Keratinocyte (primary cell): Measurements from ENCODE around the gene PDE4DIP. TPM values are rescaled to one million over a fixed set of nuclear protein-coding genes. Genes with fewer than 3 reads are reported as not detected.
"Not testable (repeated sequence)": the region's sequence is repeated elsewhere in the genome, so short reads cannot be mapped to it uniquely, and the experiment has no call there.

Source experiments
- DNase-seq: peaks from one replicate; pipeline ENCODE4 v3.0.0-alpha.2; 2011; ENCODE audit warnings: low read depth, missing footprints, low spot score
- FAIRE-seq: peaks from 2 replicates; lab custom pipeline; 2011; peaks lifted over from hg19 to GRCh38; lab: Jason Lieb, UNC
- H2AFZ ChIP-seq: 2 replicates; pipeline ENCODE4 v1.6.0; 2012; ENCODE audit warnings: low read length, control low read depth, inconsistent platforms; ENCODE audit not compliant: control insufficient read depth
- H3K27ac ChIP-seq: 2 replicates; pipeline ENCODE4 v1.5.1; 2011; ENCODE audit warnings: low read length; ENCODE audit not compliant: control insufficient read depth, insufficient read depth
- H3K27me3 ChIP-seq: 3 replicates; pipeline ENCODE4 v1.6.0; 2011; ENCODE audit warnings: low read length; ENCODE audit not compliant: control insufficient read depth, insufficient read depth; ENCODE audit errors: extremely low read depth
- H3K36me3 ChIP-seq, 2 experiments: 2 replicates in 1 of 2; 3 replicates in 1 of 2; pipeline ENCODE4 v1.5.1; 2011; ENCODE audit warnings: low read length in 2 of 2, mild to moderate bottlenecking in 1 of 2; ENCODE audit not compliant: control insufficient read depth in 2 of 2, insufficient read depth in 2 of 2; ENCODE audit errors: extremely low read depth in 1 of 2
- H3K4me1 ChIP-seq: 3 replicates; pipeline ENCODE4 v1.5.1; 2011; ENCODE audit warnings: low read length; ENCODE audit not compliant: control insufficient read depth, insufficient read depth; ENCODE audit errors: extremely low read depth
- H3K4me2 ChIP-seq: 3 replicates; pipeline ENCODE4 v1.6.0; 2011; ENCODE audit warnings: low read depth, low read length; ENCODE audit not compliant: control insufficient read depth, insufficient read depth; ENCODE audit errors: extremely low read depth
- H3K4me3 ChIP-seq, 3 experiments: fragments of 200-600 bp in 1 of 3; sonication (generic) in 1 of 3; 2 replicates in 2 of 3; 3 replicates in 1 of 3; pipeline ENCODE4 v1.5.1; 2011 to 2016; ENCODE audit warnings: low read length in 3 of 3, mild to moderate bottlenecking in 3 of 3, control low read depth in 2 of 3, inconsistent platforms in 1 of 3, low read depth in 1 of 3, mixed read lengths in 1 of 3, mixed run types in 1 of 3, moderate library complexity in 1 of 3; ENCODE audit not compliant: control insufficient read depth in 2 of 3, insufficient read depth in 2 of 3; ENCODE audit errors: extremely low read depth in 1 of 3
- H3K79me2 ChIP-seq: 2 replicates; pipeline ENCODE4 v1.6.0; 2012; ENCODE audit warnings: low read length; ENCODE audit not compliant: control insufficient read depth, insufficient read depth
- H3K9ac ChIP-seq: 3 replicates; pipeline ENCODE4 v1.6.0; 2011; ENCODE audit warnings: low read length; ENCODE audit not compliant: control insufficient read depth, insufficient read depth; ENCODE audit errors: extremely low read depth
- H3K9me1 ChIP-seq: 3 replicates; pipeline ENCODE4 v1.6.0; 2011; ENCODE audit warnings: low read length; ENCODE audit not compliant: control insufficient read depth, insufficient read depth; ENCODE audit errors: extremely low read depth
- H3K9me3 ChIP-seq: 2 replicates; pipeline ENCODE4 v1.5.1; 2012; ENCODE audit warnings: low read depth, low read length; ENCODE audit not compliant: control insufficient read depth
- H4K20me1 ChIP-seq: 3 replicates; pipeline ENCODE4 v1.6.0; 2011; ENCODE audit warnings: low read length; ENCODE audit not compliant: control insufficient read depth, insufficient read depth; ENCODE audit errors: extremely low read depth
- dilution Hi-C: fragments of 300-500 bp; cut with MboI; formaldehyde crosslinking; loops from one replicate; pipeline ENCODE4 v1.7.0; 2020; ENCODE audit warnings: low sequenced_read_pairs; ENCODE audit not compliant: extremely low pct_ligation_motif_present
- polyA plus RNA-seq, 5 experiments: library from polyadenylated mRNA; depleted of rRNA in 3 of 5; stranded (reverse) in 3 of 5; stranded (forward) in 1 of 5; unstranded in 1 of 5; fragments of >200 nt; gene quantifications; 1 replicate in 1 of 5; 2 replicates in 3 of 5; 3 replicates in 1 of 5; pipeline versions ENCODE4 v1.2.1 to v1.2.3, GENCODE V29; 2011 to 2012; ENCODE audit warnings: missing spikeins in 2 of 5, low read depth in 1 of 5, low replicate concordance in 1 of 5

PDE4DIP gene
- polyA plus RNA-seq, 1 donor (not counting 4 experiments of a cell fraction or from before 2014, with no cell fraction given): 31.5 TPM

DNA sequence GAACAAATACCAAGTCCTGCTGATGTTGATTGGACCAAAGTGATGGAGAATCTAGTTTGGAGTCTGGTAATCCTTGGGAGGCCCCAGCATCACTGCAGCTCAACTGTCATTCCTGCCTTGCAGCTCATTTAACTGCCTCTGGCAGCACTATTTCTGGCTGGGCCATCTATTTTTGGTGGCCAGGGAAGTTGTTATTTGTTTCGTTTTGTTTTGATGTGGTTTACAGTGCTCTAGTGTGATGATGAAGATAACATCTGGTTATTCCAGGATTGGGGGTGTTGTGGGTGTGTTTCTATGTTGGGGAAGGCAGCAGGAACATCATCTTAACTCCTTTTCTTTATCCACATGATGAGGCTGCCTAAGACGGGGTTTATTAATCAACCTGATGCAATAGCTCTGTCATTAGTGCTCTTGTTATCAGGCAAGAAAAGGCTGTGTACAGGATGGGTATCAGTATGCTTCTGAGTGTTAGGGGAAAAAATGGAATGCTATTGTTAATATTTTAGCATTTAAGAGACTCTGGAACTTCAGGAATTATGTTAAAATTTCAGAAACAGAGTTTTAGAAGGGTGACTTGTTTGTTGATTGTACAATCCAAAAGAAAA lies 35.7 kb downstream of the PDE4DIP start:
- H3K27me3 ChIP-seq, H4K20me1 ChIP-seq, H3K9me1 ChIP-seq, H2AFZ ChIP-seq, DNase-seq, FAIRE-seq, H3K27ac ChIP-seq, H3K79me2 ChIP-seq, H3K36me3 ChIP-seq, dilution Hi-C loops, H3K9me3 ChIP-seq, H3K4me1 ChIP-seq, H3K9ac ChIP-seq, H3K4me3 ChIP-seq, H3K4me2 ChIP-seq: not testable (repeated sequence)

DNA sequence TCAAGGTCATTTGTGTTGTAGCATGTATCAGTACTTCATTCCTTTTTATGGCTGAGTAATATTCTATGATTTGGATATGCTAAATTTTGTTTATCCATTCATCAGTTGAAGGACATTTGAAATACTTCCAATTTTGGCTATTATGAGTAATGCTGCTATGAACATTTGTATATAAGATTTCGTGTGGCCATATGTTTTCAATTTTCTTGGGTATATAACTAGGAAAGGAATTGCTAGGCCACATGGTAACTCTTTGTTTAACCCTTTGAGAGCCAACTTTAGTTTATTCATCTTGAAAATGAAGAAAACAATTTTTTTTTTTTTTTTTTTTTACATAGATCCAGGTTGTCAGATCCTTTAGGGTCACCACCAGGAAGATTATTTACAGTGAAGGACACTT lies 37.0 kb downstream of the PDE4DIP start:
- H3K27me3 ChIP-seq, H2AFZ ChIP-seq, H3K27ac ChIP-seq, dilution Hi-C loops, H3K79me2 ChIP-seq, H3K4me3 ChIP-seq, H3K9me3 ChIP-seq, H3K9ac ChIP-seq, H3K4me2 ChIP-seq, H3K4me1 ChIP-seq, H4K20me1 ChIP-seq, H3K9me1 ChIP-seq, FAIRE-seq, DNase-seq, H3K36me3 ChIP-seq: not testable (repeated sequence)

DNA sequence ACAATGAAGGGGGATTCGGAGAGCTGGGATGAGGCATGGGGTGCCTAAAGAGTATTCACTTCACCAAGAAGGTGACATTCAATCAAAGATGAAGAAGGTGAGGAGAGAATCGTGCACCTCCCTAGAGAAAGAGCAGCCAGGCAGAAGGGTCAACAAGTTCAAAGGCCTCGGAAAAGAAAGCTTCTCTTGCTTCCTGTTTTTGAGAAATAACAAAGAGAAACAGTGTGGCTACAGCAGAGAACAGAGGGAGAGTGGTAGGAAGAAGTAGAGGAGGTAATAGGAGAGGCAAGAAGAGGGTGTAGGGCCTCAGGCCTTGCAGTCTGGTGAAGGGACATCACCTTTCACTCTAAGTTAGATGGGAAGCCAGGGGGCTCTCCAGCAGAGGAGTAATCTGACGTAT lies 41.0 kb downstream of the PDE4DIP start:
- H3K4me3 ChIP-seq, H3K9me1 ChIP-seq, H3K36me3 ChIP-seq, H3K79me2 ChIP-seq, DNase-seq, H3K27ac ChIP-seq, FAIRE-seq, H4K20me1 ChIP-seq, H3K4me1 ChIP-seq, H3K27me3 ChIP-seq, H3K4me2 ChIP-seq, H2AFZ ChIP-seq, H3K9ac ChIP-seq, dilution Hi-C loops, H3K9me3 ChIP-seq: not testable (repeated sequence)

DNA sequence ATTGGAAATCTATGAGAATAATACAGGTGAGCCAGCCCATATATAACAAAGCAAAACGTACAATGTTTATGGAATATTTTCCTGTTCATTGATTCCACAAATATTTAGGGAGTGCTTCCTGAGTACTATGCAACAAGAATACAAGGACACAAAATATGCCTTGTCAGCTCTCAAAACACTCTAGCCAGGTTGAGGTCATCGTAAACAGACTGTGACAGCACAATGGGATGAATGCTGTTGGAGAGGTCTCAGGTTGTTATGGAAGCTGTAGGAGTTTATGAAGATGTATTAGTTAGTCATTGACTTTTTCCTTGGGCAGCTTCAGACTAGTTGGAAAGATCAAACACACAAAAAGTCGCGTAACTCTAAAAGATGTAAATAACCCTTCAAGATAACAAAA lies 42.1 kb downstream of the PDE4DIP start:
- FAIRE-seq, H3K27me3 ChIP-seq, H3K4me1 ChIP-seq, H3K36me3 ChIP-seq, H3K9me3 ChIP-seq, H4K20me1 ChIP-seq, H3K27ac ChIP-seq, H3K4me2 ChIP-seq, H3K9me1 ChIP-seq, H3K9ac ChIP-seq, dilution Hi-C loops, H2AFZ ChIP-seq, H3K79me2 ChIP-seq, H3K4me3 ChIP-seq, DNase-seq: not testable (repeated sequence)

DNA sequence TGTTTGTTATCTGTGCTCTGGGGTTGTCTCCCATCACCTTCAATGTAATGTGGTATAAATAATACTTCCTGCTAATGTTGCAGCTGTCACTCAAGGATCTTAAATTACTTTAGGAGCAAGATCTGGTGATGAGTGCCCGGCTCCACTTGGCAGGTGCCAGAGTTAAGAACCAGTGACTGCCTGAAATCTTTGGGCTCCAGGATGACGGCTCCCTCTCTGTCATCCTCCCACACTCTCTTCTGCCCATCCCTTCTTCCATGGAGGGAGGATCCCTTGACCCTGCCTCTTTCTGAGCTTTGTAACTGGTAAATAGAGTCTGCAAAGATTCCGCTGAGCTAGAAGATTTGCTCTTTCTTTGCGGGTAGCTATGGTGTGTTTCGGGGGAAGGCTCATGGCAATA lies 44.4 kb downstream of the PDE4DIP start:
- H3K4me2 ChIP-seq, H3K9me3 ChIP-seq, H3K9ac ChIP-seq, H3K79me2 ChIP-seq, H3K27ac ChIP-seq, H3K27me3 ChIP-seq, H2AFZ ChIP-seq, H3K4me3 ChIP-seq, H3K9me1 ChIP-seq, H3K36me3 ChIP-seq, FAIRE-seq, H4K20me1 ChIP-seq, H3K4me1 ChIP-seq, dilution Hi-C loops, DNase-seq: not testable (repeated sequence)
